K562 (cell line): ENCODE measurements around the gene DLGAP1.

ENCODE experiments used
- ATF1 ChIP-seq, 2 experiments: fragments of 450-650 bp in 1 of 2; IDR thresholded peaks; 2 replicates each; pipeline ENCODE4 v1.6.1; 2016; ENCODE audit warnings: missing compliant biosample characterization in 1 of 2, missing genetic modification characterization in 1 of 2
- CHD2 ChIP-seq: IDR thresholded peaks from 2 replicates; pipeline ENCODE4 v1.6.1; 2011; ENCODE audit warnings: low read depth, low read length
- FOXP1 ChIP-seq: sonication (generic); formaldehyde crosslinking; IDR thresholded peaks from 2 replicates; pipeline ENCODE4 v1.8.0; 2022; ENCODE audit warnings: mild to moderate bottlenecking, missing genetic modification reagents
- MED1 ChIP-seq: sonication (generic); formaldehyde crosslinking; IDR thresholded peaks from 2 replicates; pipeline ENCODE4 v1.8.1; 2023; ENCODE audit warnings: missing genetic modification reagents, borderline replicate concordance
- SRF ChIP-seq, 2 experiments: fragments of 250-450, 450-650 bp in 1 of 2; sonication (Bioruptor Pico) in 1 of 2; sonication (generic) in 1 of 2; formaldehyde crosslinking; IDR thresholded peaks; 2 replicates each; pipeline versions ENCODE4 v1.5.0 to v1.5.1; 2020 to 2022; ENCODE audit warnings: mild to moderate bottlenecking in 1 of 2, missing genetic modification reagents in 1 of 2
- ZNF143 ChIP-seq: sonication (generic); formaldehyde crosslinking; IDR thresholded peaks from 2 replicates; pipeline ENCODE4 v1.9.0; 2022; ENCODE audit warnings: mild to moderate bottlenecking, missing genetic modification reagents
- TF ChIP-seq, protein P1 (sequence below): fragments of 450-650 bp; IDR thresholded peaks from 2 replicates; pipeline ENCODE4 v1.6.1; 2018; ENCODE audit not compliant: partially characterized antibody
- TF ChIP-seq, protein P2 (sequence below): sonication (generic); formaldehyde crosslinking; IDR thresholded peaks from 2 replicates; pipeline ENCODE4 v1.8.0; 2022; ENCODE audit warnings: mild to moderate bottlenecking, missing genetic modification reagents

GRCh38 chr18:4200399-4200798, 254.7 kb downstream of the DLGAP1 start:
- TF ChIP-seq MED1 (CRISPR knock-in tag), result no peak
- TF ChIP-seq, protein P1, sequence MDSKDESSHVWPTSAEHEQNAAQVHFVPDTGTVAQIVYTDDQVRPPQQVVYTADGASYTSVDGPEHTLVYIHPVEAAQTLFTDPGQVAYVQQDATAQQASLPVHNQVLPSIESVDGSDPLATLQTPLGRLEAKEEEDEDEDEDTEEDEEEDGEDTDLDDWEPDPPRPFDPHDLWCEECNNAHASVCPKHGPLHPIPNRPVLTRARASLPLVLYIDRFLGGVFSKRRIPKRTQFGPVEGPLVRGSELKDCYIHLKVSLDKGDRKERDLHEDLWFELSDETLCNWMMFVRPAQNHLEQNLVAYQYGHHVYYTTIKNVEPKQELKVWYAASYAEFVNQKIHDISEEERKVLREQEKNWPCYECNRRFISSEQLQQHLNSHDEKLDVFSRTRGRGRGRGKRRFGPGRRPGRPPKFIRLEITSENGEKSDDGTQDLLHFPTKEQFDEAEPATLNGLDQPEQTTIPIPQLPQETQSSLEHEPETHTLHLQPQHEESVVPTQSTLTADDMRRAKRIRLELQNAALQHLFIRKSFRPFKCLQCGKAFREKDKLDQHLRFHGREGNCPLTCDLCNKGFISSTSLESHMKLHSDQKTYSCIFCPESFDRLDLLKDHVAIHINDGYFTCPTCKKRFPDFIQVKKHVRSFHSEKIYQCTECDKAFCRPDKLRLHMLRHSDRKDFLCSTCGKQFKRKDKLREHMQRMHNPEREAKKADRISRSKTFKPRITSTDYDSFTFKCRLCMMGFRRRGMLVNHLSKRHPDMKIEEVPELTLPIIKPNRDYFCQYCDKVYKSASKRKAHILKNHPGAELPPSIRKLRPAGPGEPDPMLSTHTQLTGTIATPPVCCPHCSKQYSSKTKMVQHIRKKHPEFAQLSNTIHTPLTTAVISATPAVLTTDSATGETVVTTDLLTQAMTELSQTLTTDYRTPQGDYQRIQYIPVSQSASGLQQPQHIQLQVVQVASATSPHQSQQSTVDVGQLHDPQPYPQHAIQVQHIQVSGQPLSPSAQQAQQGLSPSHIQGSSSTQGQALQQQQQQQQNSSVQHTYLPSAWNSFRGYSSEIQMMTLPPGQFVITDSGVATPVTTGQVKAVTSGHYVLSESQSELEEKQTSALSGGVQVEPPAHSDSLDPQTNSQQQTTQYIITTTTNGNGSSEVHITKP, result no peak
- no peak for TF ChIP-seq ZNF143 (CRISPR knock-in tag)
- no peak for TF ChIP-seq ATF1 (CRISPR knock-in tag; IDR thresholded peaks at IDR 0.05)
- no peak for TF ChIP-seq ATF1 (tag; IDR thresholded peaks at IDR 0.05)
- TF ChIP-seq SRF (CRISPR knock-in tag; IDR thresholded peaks at IDR 0.05), result no peak
- TF ChIP-seq, protein P2, sequence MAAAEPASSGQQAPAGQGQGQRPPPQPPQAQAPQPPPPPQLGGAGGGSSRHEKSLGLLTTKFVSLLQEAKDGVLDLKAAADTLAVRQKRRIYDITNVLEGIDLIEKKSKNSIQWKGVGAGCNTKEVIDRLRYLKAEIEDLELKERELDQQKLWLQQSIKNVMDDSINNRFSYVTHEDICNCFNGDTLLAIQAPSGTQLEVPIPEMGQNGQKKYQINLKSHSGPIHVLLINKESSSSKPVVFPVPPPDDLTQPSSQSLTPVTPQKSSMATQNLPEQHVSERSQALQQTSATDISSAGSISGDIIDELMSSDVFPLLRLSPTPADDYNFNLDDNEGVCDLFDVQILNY (CRISPR knock-in tag), result no peak
- no peak for TF ChIP-seq FOXP1
- TF ChIP-seq CHD2, result no peak
